Thymus (tissue), 11 donors: ENCODE results near the gene SFMBT2. TPM values are rescaled to one million over a fixed set of nuclear protein-coding genes. Genes with fewer than 3 reads are reported as not detected.
"Not testable (repeated sequence)": the region's sequence is repeated elsewhere in the genome, so short reads cannot be mapped to it uniquely, and the experiment has no call there.

Experiments
- DNase-seq, 9 donors: peaks; one replicate each; pipeline ENCODE4 v3.0.0-alpha.2; 2013; ENCODE audit warnings: low spot score in 9 of 9, low read depth in 6 of 9, missing footprints in 1 of 9
- H3K27ac ChIP-seq, 2 donors: one replicate each; pipeline ENCODE4 v1.5.1; 2013; ENCODE audit warnings: control low read depth in 1 of 2, low read depth in 1 of 2, low read length in 1 of 2, mild to moderate bottlenecking in 1 of 2, moderate library complexity in 1 of 2
- H3K27me3 ChIP-seq, 2 donors: one replicate each; pipeline ENCODE4 v1.5.1; 2013; ENCODE audit warnings: low read length in 1 of 2; ENCODE audit not compliant: control insufficient read depth in 2 of 2, insufficient read depth in 1 of 2
- H3K36me3 ChIP-seq, 2 donors: one replicate each; pipeline ENCODE4 v1.5.1; 2013; ENCODE audit warnings: low read length in 1 of 2, mild to moderate bottlenecking in 1 of 2, moderate library complexity in 1 of 2; ENCODE audit not compliant: control insufficient read depth in 2 of 2, insufficient read depth in 2 of 2
- H3K4me1 ChIP-seq, 2 donors: one replicate each; pipeline ENCODE4 v1.5.1; 2013; ENCODE audit warnings: low read length in 2 of 2; ENCODE audit not compliant: control insufficient read depth in 2 of 2, insufficient read depth in 2 of 2
- H3K4me3 ChIP-seq, 2 donors: one replicate each; pipeline ENCODE4 v1.5.1; 2013; ENCODE audit warnings: low read length in 2 of 2, control low read depth in 1 of 2, mild to moderate bottlenecking in 1 of 2
- H3K9me3 ChIP-seq, 2 donors: one replicate each; pipeline ENCODE4 v1.5.1; 2013; ENCODE audit warnings: low read length in 1 of 2, mild to moderate bottlenecking in 1 of 2; ENCODE audit not compliant: control insufficient read depth in 2 of 2, insufficient read depth in 1 of 2
- WGBS: extraction: QIAGEN DNeasy Blood & Tissue Kit; methylation state at CpG from one replicate; pipeline ENCODE4 v1.1.7; 2013; 5-methylcytosine and 5-hydroxymethylcytosine counted together
- polyA plus RNA-seq: library from polyadenylated mRNA; stranded (reverse); fragments of 200-250 nt; gene quantifications from one replicate; pipeline ENCODE4 v1.2.3, GENCODE V29; 2013
- total RNA-seq: library from RNA; stranded (reverse); fragments of 120-200 nt; gene quantifications from one replicate; pipeline ENCODE4 v1.2.4, GENCODE V29; 2013
- donor health status: healthy.

SFMBT2 gene
- total and polyA plus RNA-seq, 2 donors = 8.8 to 9.7 TPM

DNA sequence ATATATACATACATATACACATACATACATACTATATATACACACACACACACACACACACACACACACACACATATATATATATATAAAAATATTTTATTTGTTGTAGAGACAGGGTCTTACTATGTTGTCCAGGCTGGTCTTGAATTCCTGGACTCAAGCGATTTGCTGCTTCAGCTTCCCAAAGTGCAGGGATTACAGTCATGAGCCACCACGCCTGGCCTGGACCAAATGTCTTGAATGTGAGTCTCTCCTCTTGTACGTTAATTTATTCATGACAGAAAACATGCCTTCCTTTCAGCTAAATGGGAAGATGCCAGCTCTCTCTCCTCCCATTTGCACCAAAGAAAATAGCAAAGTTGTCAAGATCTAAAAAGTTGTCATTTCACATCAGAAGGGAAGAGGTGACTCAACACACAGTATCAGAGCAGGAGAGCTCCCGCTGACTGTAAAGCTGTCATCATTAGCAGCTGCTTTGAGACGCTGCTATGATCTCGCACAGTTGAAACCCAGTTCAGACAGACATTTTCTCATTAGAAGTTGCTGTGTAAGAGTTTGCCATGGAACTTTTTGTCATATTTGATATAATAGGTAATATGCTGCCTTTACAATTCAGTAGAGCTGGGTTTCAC lies 224.3 kb downstream of the SFMBT2 start:
- Histone ChIP-seq H3K27ac (no peak overlapping the region), H3K4me1 (peaks cover 0 to 4% of the 10 kb centered on the region in 2 donors), H3K36me3 (peaks cover 0 to 6% of the 10 kb centered on the region in 2 donors), H3K9me3 (no peaks in the 10 kb centered on the region), H3K4me3 (no peak overlapping the region), H3K27me3 (no peaks in the 10 kb centered on the region)
- DNase-seq = no peak
- WGBS = 97% methylated on average over 6 of the region's 6 CpGs

DNA sequence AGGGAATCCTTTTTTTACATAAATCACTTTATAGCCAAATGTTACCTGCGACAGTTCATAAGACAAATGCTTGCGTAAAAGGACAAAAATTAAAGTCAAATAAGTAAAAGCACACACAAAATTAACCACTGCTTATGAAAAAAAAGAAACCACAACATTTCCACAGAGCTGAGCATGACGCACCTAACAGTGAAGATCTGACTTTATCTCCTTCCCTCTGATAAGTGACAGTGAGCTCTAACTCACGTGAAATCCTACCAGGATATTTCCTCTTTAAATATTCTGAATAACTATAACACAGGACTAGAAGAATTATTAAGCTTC lies 225.5 kb downstream of the SFMBT2 start:
- DNase-seq = peak in 1 of 9 donors; percentile 46
- Histone ChIP-seq H3K27ac (no peak overlapping the region), H3K4me1 (peaks cover 0 to 4% of the 10 kb centered on the region in 2 donors), H3K9me3 (no peaks in the 10 kb centered on the region), H3K4me3 (no peak overlapping the region), H3K27me3 (no peaks in the 10 kb centered on the region), H3K36me3 (peaks cover 0 to 6% of the 10 kb centered on the region in 2 donors)
- WGBS = 34% methylated on average over 4 of the region's 4 CpGs

DNA sequence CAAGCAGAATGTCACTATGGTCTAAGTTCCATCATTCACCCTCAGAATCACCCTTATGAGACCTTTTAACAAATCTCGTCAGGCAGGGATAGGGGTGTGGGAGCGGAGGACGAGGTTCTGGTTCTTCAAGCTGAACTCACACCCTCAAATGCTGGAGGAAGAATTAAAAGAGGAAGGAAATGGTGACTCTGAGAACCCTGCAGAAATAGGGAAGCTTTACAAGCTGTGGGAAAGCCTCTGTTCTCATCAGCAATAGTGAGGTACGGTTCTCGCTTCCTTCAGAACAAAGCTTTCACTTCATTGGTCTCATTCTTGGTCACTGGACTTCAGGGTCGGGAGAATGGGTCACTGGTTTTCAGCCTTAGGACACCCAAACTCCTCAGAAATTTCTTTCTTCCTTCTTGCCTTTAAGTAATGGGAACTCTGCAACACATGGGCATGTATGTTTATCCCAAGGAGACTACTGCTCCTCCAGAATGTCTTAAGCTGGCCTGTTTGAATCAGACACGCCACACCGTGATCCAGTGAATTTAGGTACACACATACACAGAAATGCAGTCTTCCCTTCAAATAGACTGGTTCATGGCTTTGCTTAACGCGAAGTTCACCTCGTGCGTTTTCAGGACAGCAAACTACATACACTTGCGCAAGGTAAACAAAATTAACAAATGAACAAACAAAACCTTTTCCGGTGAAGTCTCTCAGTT lies 226.0 kb downstream of the SFMBT2 start:
- WGBS = 78% methylated on average over 14 of the region's 14 CpGs
- peaks cover 0 to 6% of the 10 kb centered on the region in 2 donors for H3K36me3 ChIP-seq

DNA sequence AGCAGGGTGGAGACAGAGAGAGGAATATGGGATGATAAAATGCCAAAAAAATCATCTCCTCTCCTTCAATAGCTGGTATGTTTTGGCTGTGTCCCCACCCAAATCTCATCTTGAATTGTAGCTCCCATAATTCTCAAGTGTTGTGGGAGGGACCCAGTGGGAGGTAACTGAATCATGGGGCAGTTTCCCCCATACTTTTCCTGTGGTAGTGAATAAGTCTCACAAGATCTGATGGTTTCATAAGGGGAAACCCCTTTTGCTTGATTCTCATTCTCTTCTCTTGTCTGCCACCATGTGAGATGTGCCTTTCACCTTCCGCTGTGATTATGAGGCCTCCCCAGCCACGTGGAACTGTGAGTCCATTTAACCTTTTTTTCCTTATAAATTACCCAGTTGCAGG lies 226.7 kb downstream of the SFMBT2 start:
- not testable (repeated sequence) for H3K27me3 ChIP-seq, H3K4me1 ChIP-seq, H3K36me3 ChIP-seq, H3K9me3 ChIP-seq, H3K27ac ChIP-seq, H3K4me3 ChIP-seq, DNase-seq
- WGBS = 97% methylated on average over 2 of the region's 2 CpGs

More for the DNA sequence above, 226.0 kb downstream of the SFMBT2 start:
- no peak overlapping the region for H3K27ac ChIP-seq
- H3K27me3 ChIP-seq = no peaks in the 10 kb centered on the region
- DNase-seq = peak in 1 of 9 donors; percentile 27
- no peaks in the 10 kb centered on the region for H3K9me3 ChIP-seq
- no peak overlapping the region for H3K4me3 ChIP-seq
- peaks cover 0 to 4% of the 10 kb centered on the region in 2 donors for H3K4me1 ChIP-seq

DNA sequence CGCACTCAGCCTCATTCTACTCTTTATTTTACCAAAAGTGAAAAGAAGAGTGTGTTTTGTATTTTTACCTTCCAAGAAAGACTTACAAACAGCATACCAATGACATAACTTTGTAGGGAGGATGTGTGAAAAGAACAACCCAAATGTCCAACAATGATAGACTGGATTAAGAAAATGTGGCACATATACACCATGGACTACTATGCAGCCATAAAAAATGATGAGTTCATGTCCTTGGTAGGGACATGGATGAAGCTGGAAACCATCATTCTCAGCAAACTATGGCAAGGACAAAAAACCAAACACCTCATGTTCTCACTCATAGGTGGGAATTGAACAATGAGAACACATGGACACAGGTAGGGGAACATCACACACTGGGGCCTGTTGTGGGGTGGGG lies 228.5 kb downstream of the SFMBT2 start:
- WGBS = 100% methylated on average over 1 of the region's 1 CpG
- not testable (repeated sequence) for H3K36me3 ChIP-seq, H3K4me3 ChIP-seq, H3K4me1 ChIP-seq, H3K27ac ChIP-seq, H3K9me3 ChIP-seq, DNase-seq, H3K27me3 ChIP-seq

DNA sequence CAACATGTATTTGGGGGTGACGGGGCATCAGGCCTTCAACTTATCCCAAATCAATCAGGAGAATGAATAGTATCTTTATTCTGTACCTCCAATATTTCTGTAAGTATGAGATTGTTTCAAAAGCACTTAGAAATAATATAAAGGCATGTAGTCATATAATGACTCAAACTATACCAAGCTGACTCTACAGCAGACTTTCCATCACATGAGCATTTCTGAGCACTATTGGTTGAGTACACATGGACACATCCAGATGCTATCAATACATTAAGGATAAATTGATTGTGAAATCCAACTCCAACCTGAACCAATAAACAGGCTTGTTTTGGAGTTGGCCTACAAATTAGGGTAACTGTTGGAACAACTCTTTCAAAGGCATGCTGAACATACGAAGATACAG lies 229.4 kb downstream of the SFMBT2 start:
- H3K27me3 ChIP-seq = no peaks in the 10 kb centered on the region
- no peak for DNase-seq
- no peak overlapping the region for H3K27ac ChIP-seq
- 96% methylated on average over 2 of the region's 2 CpGs for WGBS
- H3K4me3 ChIP-seq = no peak overlapping the region
- peaks cover 0 to 6% of the 10 kb centered on the region in 2 donors for H3K36me3 ChIP-seq
- H3K9me3 ChIP-seq = no peaks in the 10 kb centered on the region
- peaks cover 0 to 4% of the 10 kb centered on the region in 2 donors for H3K4me1 ChIP-seq

DNA sequence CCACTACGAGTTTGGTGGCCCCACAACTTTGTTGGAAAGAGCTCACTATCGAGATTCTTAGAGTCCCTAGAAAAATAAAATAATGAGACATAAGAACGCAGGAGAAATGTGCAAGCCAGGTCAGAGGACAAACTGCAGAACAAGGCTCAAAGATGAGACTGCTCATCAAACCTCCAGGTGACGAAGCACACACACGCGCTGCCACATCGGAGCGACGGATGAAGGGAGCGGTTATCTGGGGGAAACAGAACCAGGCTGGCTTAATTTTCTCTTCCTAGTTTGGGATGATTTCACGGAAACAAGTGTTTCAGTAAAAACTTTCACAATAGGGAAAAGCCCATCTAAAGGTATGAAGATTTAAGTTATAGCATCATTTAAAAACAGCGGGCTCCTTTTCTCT lies 231.3 kb downstream of the SFMBT2 start:
- Histone ChIP-seq H3K36me3 (peaks cover 10 to 11% of the 10 kb centered on the region in 2 donors), H3K27ac (no peak overlapping the region), H3K4me3 (no peak overlapping the region), H3K4me1 (no peaks in the 10 kb centered on the region), H3K9me3 (peaks cover 0 to 2% of the 10 kb centered on the region in 2 donors), H3K27me3 (no peaks in the 10 kb centered on the region)
- 90% methylated on average over 12 of the region's 12 CpGs for WGBS
- no peak for DNase-seq

DNA sequence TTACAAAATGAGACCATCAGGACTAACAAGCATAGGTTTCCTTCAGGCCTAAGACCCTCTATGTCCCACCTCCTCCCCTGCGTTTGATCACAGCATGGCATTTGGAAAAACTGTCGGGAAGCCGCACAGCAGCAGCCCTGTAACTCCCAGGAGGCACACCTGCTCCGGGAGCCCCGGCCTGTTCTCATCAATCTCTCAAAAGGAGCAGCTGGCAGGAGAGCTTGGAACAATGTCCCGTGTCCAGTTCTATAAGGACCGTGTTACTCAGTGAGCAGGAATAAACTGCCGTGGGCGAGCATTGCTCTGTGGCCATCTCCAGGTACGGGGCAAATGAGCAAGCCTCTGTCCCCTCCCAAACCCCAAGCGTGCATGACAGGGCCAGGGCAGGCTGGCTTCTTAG lies 236.9 kb downstream of the SFMBT2 start:
- H3K36me3 ChIP-seq = peaks cover 32 to 34% of the 10 kb centered on the region in 2 donors
- WGBS = 97% methylated on average over 11 of the region's 11 CpGs
- no peaks in the 10 kb centered on the region for H3K4me1 ChIP-seq

DNA sequence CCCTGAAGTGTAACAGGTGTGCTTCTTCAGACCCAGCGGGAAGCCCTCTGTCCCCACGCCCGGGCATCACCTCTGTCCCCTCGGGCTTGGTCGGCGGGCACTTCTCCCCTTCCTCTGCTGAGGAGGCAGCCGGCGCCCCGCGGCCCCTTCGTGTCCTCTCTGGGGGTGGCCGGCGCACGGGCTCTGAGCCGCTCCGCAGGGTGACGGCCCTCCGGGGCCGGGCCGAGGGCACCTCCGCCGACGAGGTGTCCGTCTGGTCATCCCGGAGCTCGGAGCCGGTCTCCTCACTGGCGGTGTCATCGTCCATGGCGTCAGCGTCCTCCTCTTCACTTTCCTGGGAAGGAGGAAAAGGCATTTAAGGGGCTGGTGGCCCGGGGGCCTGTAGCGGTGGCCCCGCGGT lies 239.0 kb downstream of the SFMBT2 start:
- DNase-seq = no peak

More for the DNA sequence above, 236.9 kb downstream of the SFMBT2 start:
- H3K4me3 ChIP-seq = no peak overlapping the region
- no peaks in the 10 kb centered on the region for H3K27me3 ChIP-seq
- H3K9me3 ChIP-seq = peaks cover 0 to 2% of the 10 kb centered on the region in 2 donors
- no peak for DNase-seq
- no peak overlapping the region for H3K27ac ChIP-seq

More for the DNA sequence above, 239.0 kb downstream of the SFMBT2 start:
- H3K4me3 ChIP-seq = no peak overlapping the region
- peaks cover 32 to 38% of the 10 kb centered on the region in 2 donors for H3K36me3 ChIP-seq
- peaks cover 0 to 2% of the 10 kb centered on the region in 2 donors for H3K9me3 ChIP-seq
- no peaks in the 10 kb centered on the region for H3K4me1 ChIP-seq
- H3K27ac ChIP-seq = no peak overlapping the region
- no peaks in the 10 kb centered on the region for H3K27me3 ChIP-seq
- 98% methylated on average over 35 of the region's 35 CpGs for WGBS
